ENCODE data around the gene NHLRC3. TPM values are rescaled to one million over a fixed set of nuclear protein-coding genes. Genes with fewer than 3 reads are reported as not detected.

NHLRC3 gene
- total RNA-seq, 3 donors from 2014 or later (not counting 1 experiment from before 2014, with no cell fraction given): 26.0 to 36.8 (median 28.3) TPM

DNA sequence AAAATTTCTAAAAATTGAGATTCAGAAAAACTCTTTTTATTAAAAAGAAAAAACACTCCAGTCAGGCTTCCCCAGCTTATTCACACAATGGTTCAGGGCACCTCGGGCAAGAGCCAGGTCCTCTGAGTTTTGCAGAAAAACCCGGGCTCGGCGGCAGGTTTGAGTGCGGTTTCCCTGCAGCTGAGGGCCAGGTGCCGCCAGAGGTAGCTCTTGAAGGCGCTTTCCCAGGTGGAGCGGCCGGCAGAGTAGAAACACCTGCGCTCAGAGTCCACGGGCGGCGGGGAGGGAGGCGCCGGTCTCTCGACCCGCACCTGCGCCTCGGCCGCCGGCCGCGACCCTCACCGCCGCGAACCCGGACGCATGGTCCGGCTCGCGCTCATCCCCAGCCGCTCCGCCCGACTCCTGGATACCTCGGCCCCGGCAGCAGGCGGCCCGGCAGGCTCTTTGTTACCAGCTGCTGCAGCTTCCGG, 811 bp upstream of the NHLRC3 start:
- peak in 1 of 3 donors; percentile 1 for ATAC-seq
- peaks cover 4% of the 10 kb centered on the region for H3K4me1 ChIP-seq (ENCODE audit: control insufficient read depth, insufficient read depth, low read length)

DNA sequence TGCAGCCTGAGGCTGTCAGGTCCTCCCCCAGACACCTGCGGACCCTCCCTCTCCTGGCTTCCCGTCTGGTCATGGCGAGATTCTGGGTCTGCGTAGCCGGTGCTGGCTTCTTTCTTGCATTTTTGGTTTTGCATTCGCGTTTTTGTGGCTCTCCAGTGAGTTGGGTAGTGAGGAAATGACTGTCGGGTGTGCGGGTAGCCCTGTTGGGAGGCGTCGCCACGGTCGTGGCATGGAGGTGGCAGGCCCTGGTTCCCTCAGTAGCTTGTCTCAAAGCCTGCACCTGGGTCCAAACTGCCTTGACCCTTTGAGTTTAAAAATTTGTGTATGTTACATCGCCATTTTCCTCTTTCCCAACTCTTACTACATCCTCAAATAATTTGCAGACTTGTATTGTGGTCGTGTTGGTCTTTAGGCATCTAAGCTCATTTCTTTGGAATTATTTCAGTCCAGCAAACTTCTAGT, 344 bp downstream of the NHLRC3 start:
- peak; percentile 30 to 53 (median 35) for ATAC-seq
- H3K36me3 Mint-ChIP-seq: peaks cover 7% of the 10 kb centered on the region
- peaks cover 59 to 72% of the 10 kb centered on the region in 2 donors for H3K4me1 Mint-ChIP-seq
- WGBS (ENCODE audit: insufficient coverage): 0% methylated on average over 14 of the region's 15 CpGs
- no peaks in the 10 kb centered on the region for H3K9me3 Mint-ChIP-seq
- H3K27me3 Mint-ChIP-seq (ENCODE audit: low read depth in 2 of 2): no peaks in the 10 kb centered on the region
- TF ChIP-seq, protein P1, sequence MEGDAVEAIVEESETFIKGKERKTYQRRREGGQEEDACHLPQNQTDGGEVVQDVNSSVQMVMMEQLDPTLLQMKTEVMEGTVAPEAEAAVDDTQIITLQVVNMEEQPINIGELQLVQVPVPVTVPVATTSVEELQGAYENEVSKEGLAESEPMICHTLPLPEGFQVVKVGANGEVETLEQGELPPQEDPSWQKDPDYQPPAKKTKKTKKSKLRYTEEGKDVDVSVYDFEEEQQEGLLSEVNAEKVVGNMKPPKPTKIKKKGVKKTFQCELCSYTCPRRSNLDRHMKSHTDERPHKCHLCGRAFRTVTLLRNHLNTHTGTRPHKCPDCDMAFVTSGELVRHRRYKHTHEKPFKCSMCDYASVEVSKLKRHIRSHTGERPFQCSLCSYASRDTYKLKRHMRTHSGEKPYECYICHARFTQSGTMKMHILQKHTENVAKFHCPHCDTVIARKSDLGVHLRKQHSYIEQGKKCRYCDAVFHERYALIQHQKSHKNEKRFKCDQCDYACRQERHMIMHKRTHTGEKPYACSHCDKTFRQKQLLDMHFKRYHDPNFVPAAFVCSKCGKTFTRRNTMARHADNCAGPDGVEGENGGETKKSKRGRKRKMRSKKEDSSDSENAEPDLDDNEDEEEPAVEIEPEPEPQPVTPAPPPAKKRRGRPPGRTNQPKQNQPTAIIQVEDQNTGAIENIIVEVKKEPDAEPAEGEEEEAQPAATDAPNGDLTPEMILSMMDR (IDR thresholded peaks at IDR 0.05): no peak
- peaks cover 4% of the 10 kb centered on the region for H3K36me3 ChIP-seq (ENCODE audit: control insufficient read depth, insufficient read depth, low read length)
- peak overlapping the region; percentile 92 for H3K27ac ChIP-seq (ENCODE audit: low read length)
- no peaks in the 10 kb centered on the region for H3K9me3 ChIP-seq (ENCODE audit: control insufficient read depth, insufficient read depth, low read length)
- intact Hi-C loops (cut with micrococcal nuclease): loop anchor here (5.0 to 10.0 kb wide), 3 partner anchors 616 to 1629 kb away; partner anchors contain the start of genes COG6, FOXO1 and UFM1
- peak; percentile 52 to 76 for DNase-seq
- peak overlapping the region; percentile 96 for H3K27ac Mint-ChIP-seq
- peak overlapping the region; percentile 60 for H3K4me3 ChIP-seq (ENCODE audit: low read length)
- no peaks in the 10 kb centered on the region for H3K27me3 ChIP-seq (ENCODE audit: control insufficient read depth, insufficient read depth, low read length)
- peak overlapping the region; percentile 93 for H3K4me3 Mint-ChIP-seq
- H3K4me1 ChIP-seq (ENCODE audit: control insufficient read depth, insufficient read depth, low read length): peaks cover 4% of the 10 kb centered on the region

More for the DNA sequence above, 811 bp upstream of the NHLRC3 start:
- Mint-ChIP-seq H3K36me3 (peaks cover 7% of the 10 kb centered on the region), H3K4me3 (peak overlapping the region; percentile 93), H3K27me3 (ENCODE audit: low read depth in 2 of 2) (no peaks in the 10 kb centered on the region), H3K27ac (peak overlapping the region; percentile 96), H3K9me3 (no peaks in the 10 kb centered on the region), H3K4me1 (peaks cover 54 to 72% of the 10 kb centered on the region in 2 donors)
- TF ChIP-seq, protein P1 (IDR thresholded peaks at IDR 0.05): no peak
- no peaks in the 10 kb centered on the region for H3K36me3 ChIP-seq (ENCODE audit: control insufficient read depth, insufficient read depth, low read length)
- intact Hi-C loops (cut with micrococcal nuclease): loop anchor here (5.0 to 10.0 kb wide), 3 partner anchors 617 to 1630 kb away; partner anchors contain the start of genes COG6, FOXO1 and UFM1
- no peaks in the 10 kb centered on the region for H3K9me3 ChIP-seq (ENCODE audit: control insufficient read depth, insufficient read depth, low read length)
- peak overlapping the region; percentile 92 for H3K27ac ChIP-seq (ENCODE audit: low read length)
- no peak for DNase-seq
- H3K4me3 ChIP-seq (ENCODE audit: low read length): peak overlapping the region; percentile 60
- H3K27me3 ChIP-seq (ENCODE audit: control insufficient read depth, insufficient read depth, low read length): no peaks in the 10 kb centered on the region
- WGBS (ENCODE audit: insufficient coverage): under 1% methylated on average over 39 of the region's 39 CpGs

DNA sequence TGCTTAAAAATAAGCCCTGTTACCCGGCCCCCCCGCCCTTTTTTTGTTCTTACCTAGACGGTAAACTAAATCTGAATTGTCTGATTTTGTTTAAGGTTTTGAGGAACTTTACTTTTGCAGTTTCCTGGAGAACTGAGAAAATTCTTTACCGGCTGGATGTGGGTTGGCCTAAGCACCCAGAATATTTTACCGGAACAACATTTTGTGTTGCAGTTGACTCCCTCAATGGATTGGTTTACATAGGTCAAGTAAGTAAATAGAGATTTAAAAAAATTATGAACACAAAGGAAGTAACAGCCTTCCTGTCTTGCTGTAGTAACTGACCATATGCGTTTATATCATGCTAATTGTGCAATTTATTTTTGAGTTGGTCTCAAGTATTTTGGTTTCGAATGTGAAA, 785 bp downstream of the NHLRC3 start:
- no peaks in the 10 kb centered on the region for H3K27me3 Mint-ChIP-seq (ENCODE audit: low read depth in 2 of 2)
- no peak for DNase-seq
- peak overlapping the region; percentile 93 for H3K4me3 Mint-ChIP-seq
- peak overlapping the region; percentile 92 for H3K27ac ChIP-seq (ENCODE audit: low read length)
- intact Hi-C loops (cut with micrococcal nuclease): loop anchor here (5.0 to 10.0 kb wide), 3 partner anchors 616 to 1628 kb away; partner anchors contain the start of genes COG6, FOXO1 and UFM1
- peaks cover 7% of the 10 kb centered on the region for H3K36me3 Mint-ChIP-seq
- H3K27me3 ChIP-seq (ENCODE audit: control insufficient read depth, insufficient read depth, low read length): no peaks in the 10 kb centered on the region
- no peaks in the 10 kb centered on the region for H3K9me3 Mint-ChIP-seq
- H3K27ac Mint-ChIP-seq: peak overlapping the region; percentile 96
- peaks cover 4% of the 10 kb centered on the region for H3K4me1 ChIP-seq (ENCODE audit: control insufficient read depth, insufficient read depth, low read length)
- 3% methylated on average over 6 of the region's 7 CpGs for WGBS (ENCODE audit: insufficient coverage)
- H3K4me1 Mint-ChIP-seq: peaks cover 56 to 68% of the 10 kb centered on the region in 2 donors
- TF ChIP-seq, protein P1 (IDR thresholded peaks at IDR 0.05): no peak
- peaks cover 7% of the 10 kb centered on the region for H3K36me3 ChIP-seq (ENCODE audit: control insufficient read depth, insufficient read depth, low read length)
- no peaks in the 10 kb centered on the region for H3K9me3 ChIP-seq (ENCODE audit: control insufficient read depth, insufficient read depth, low read length)
- peak overlapping the region; percentile 60 for H3K4me3 ChIP-seq (ENCODE audit: low read length)
- ATAC-seq: no peak

All from natural killer cell (primary cell).